NOMO-1 treated with DMSO at 0.1 percent for 48 hours (cell line): Measurements from ENCODE around the gene PITPNM3.

Experiments
- DNase-seq: peaks from one replicate; lab custom pipeline; 2025; ENCODE audit not compliant: unreplicated experiment; lab: John Stamatoyannopoulos, UW

Gene PITPNM3

GRCh38 chr17:6502871-6503509 lies 53.4 kb downstream of the PITPNM3 start:
- DNase-seq, result no peak

- no peak for DNase-seq
Measured at GRCh38 chr17:6502142-6502541, 54.2 kb downstream of the PITPNM3 start.

- no peak for DNase-seq
Measured at GRCh38 chr17:6501359-6501758, 55.0 kb downstream of the PITPNM3 start.

GRCh38 chr17:6498901-6499540 lies 57.3 kb downstream of the PITPNM3 start:
- DNase-seq, result no peak

- no peak for DNase-seq
Measured at GRCh38 chr17:6498356-6498755, 58.0 kb downstream of the PITPNM3 start.

GRCh38 chr17:6497496-6498221 lies 58.7 kb downstream of the PITPNM3 start:
- DNase-seq, result no peak

GRCh38 chr17:6496640-6497441 lies 59.5 kb downstream of the PITPNM3 start:
- no peak for DNase-seq

- no peak for DNase-seq
Measured at GRCh38 chr17:6496116-6496481, 60.3 kb downstream of the PITPNM3 start.

GRCh38 chr17:6495450-6496115 lies 60.8 kb downstream of the PITPNM3 start:
- no peak for DNase-seq

- DNase-seq, result no peak
Measured at GRCh38 chr17:6494239-6494941, 62.0 kb downstream of the PITPNM3 start.

GRCh38 chr17:6492892-6493674 lies 63.3 kb downstream of the PITPNM3 start:
- no peak for DNase-seq

- no peak for DNase-seq
Measured at GRCh38 chr17:6491071-6491700, 65.2 kb downstream of the PITPNM3 start.

GRCh38 chr17:6489016-6489550 lies 67.3 kb downstream of the PITPNM3 start:
- no peak for DNase-seq

GRCh38 chr17:6488008-6488539 lies 68.3 kb downstream of the PITPNM3 start:
- DNase-seq, result no peak

GRCh38 chr17:6487251-6488007 lies 68.9 kb downstream of the PITPNM3 start:
- DNase-seq, result no peak

GRCh38 chr17:6485646-6486412 lies 70.5 kb downstream of the PITPNM3 start:
- DNase-seq, result no peak

GRCh38 chr17:6483507-6483906 lies 72.8 kb downstream of the PITPNM3 start:
- DNase-seq, result no peak
